Stimulated activated CD4-positive, alpha-beta T cell treated with anti-CD3 and anti-CD28 coated beads, Interleukin-2, amount 100 ng/mL, for 48 hours (primary cell): ENCODE measurements around the gene PRMT2.
"Not testable (repeated sequence)": the region's sequence is repeated elsewhere in the genome, so short reads cannot be mapped to it uniquely, and the experiment has no call there.

Source experiments
- DNase-seq, 2 donors: peaks; one replicate each; pipeline ENCODE4 v3.0.0-alpha.2; 2020

Gene PRMT2

GRCh38 chr21:46676542-46676941, 41.1 kb downstream of the PRMT2 start:
- not testable (repeated sequence) for DNase-seq

- DNase-seq: not testable (repeated sequence)
Observed at GRCh38 chr21:46681593-46681992, 46.1 kb downstream of the PRMT2 start.

- not testable (repeated sequence) for DNase-seq
Observed at GRCh38 chr21:46698652-46699051, 63.2 kb downstream of the PRMT2 start.

- DNase-seq: not testable (repeated sequence)
Observed at GRCh38 chr21:46699104-46699503, 63.6 kb downstream of the PRMT2 start.
